BJ (cell line): ENCODE results near the gene POR. TPM values are rescaled to one million over a fixed set of nuclear protein-coding genes. Genes with fewer than 3 reads are reported as not detected.
"Not testable (repeated sequence)": the region's sequence is repeated elsewhere in the genome, so short reads cannot be mapped to it uniquely, and the experiment has no call there.

ENCODE experiments used
- CTCF ChIA-PET: fragments of 350-600 bp; formaldehyde crosslinking; extraction: SDS; loops from one replicate; lab custom pipeline; 2021; ENCODE audit warnings: antibody characterized with exemption, inconsistent platforms; lab: Yijun Ruan, JAX
- POLR2A ChIA-PET: fragments of 300-600 bp; sonication (Branson Sonifier 250); formaldehyde crosslinking; extraction: SDS; loops from one replicate; lab custom pipeline; 2021; ENCODE audit warnings: antibody characterized with exemption; lab: Charles Lee
- DNase-seq: peaks from one replicate; pipeline ENCODE4 v3.0.0-alpha.2; 2011; ENCODE audit warnings: low read depth
- H3K27me3 ChIP-seq: 2 replicates; pipeline ENCODE4 v1.6.0; 2011; ENCODE audit warnings: low read length; ENCODE audit not compliant: control insufficient read depth, insufficient read depth
- H3K36me3 ChIP-seq: 2 replicates; pipeline ENCODE4 v1.5.1; 2011; ENCODE audit warnings: low read length; ENCODE audit not compliant: control insufficient read depth, insufficient read depth
- H3K4me3 ChIP-seq: 2 replicates; pipeline ENCODE4 v1.5.1; 2011; ENCODE audit warnings: low read depth, mild to moderate bottlenecking, control low read depth, low read length
- polyA plus RNA-seq: library from polyadenylated mRNA; depleted of rRNA; stranded (reverse); fragments of >200 nt; gene quantifications from 2 replicates; pipeline ENCODE4 v1.2.3, GENCODE V29; 2011; rRNA removed
- small RNA-seq: library from RNA; depleted of rRNA; stranded (forward); fragments of <200 nt; gene quantifications from one replicate; pipeline ENCODE3, GENCODE V24; 2012; ENCODE audit warnings: low replicate concordance, low read depth; ENCODE audit not compliant: insufficient read length
- TF ChIP-seq, protein P1 (sequence below): IDR thresholded peaks from 2 replicates; pipeline ENCODE4 v1.5.1; 2011; ENCODE audit warnings: low read depth, mild to moderate bottlenecking, control low read depth, inconsistent platforms, low read length, moderate library complexity; ENCODE audit not compliant: insufficient read depth

Gene POR
- polyA plus RNA-seq, 1 experiment, result 63.4 TPM

DNA sequence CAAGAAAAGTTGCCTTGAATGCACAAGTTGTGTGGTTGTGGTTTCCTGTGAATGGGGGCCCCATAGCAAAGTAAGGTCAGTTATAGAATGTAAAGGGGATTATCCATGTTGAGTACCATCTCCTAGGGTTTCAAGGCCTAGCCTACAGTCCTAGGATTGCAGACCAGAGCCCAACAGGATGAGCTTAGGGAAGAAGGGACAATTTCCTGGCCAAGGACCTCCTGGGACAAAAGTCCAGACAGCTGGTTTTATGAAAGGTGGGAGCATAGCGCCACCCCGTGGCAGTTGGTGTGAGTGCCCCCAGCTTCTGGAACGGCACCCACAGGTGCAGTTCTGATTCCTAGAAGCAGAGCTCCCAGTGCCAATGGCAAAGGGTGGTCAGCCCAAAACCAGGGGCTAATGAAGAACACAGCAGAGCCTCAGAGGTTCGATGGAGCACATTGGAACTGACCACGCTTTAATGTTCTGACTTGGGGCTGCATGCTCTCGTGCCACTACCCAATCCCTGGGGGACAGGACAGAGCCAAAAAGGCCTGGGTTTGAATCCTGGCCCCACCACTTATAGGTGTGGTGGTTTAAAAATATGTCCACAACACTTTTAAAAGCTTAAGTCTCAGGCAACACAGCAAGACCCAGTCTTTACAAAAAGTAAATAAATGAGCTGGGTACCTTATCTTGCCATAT is 105.2 kb downstream of the POR start:
- ChIA-PET CTCF (interaction anchor here (0.6 to 7.3 kb wide), 25 partner anchors 9 to 249 kb away, joined by 3 to 129 read pairs (median 5); partner anchors contain the start of genes MDH2 and STYXL1), POLR2A (interaction anchor here (1.4 kb wide), 1 partner anchor 154 kb away, joined by 7 read pairs; no protein-coding TSS in a partner anchor)
- no peak overlapping the region for H3K4me3 ChIP-seq
- H3K27me3 ChIP-seq, result no peaks in the 10 kb centered on the region
- peaks cover 5% of the 10 kb centered on the region for H3K36me3 ChIP-seq
- DNase-seq, result no peak
- TF ChIP-seq, protein P1, sequence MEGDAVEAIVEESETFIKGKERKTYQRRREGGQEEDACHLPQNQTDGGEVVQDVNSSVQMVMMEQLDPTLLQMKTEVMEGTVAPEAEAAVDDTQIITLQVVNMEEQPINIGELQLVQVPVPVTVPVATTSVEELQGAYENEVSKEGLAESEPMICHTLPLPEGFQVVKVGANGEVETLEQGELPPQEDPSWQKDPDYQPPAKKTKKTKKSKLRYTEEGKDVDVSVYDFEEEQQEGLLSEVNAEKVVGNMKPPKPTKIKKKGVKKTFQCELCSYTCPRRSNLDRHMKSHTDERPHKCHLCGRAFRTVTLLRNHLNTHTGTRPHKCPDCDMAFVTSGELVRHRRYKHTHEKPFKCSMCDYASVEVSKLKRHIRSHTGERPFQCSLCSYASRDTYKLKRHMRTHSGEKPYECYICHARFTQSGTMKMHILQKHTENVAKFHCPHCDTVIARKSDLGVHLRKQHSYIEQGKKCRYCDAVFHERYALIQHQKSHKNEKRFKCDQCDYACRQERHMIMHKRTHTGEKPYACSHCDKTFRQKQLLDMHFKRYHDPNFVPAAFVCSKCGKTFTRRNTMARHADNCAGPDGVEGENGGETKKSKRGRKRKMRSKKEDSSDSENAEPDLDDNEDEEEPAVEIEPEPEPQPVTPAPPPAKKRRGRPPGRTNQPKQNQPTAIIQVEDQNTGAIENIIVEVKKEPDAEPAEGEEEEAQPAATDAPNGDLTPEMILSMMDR, result peak; percentile 88

DNA sequence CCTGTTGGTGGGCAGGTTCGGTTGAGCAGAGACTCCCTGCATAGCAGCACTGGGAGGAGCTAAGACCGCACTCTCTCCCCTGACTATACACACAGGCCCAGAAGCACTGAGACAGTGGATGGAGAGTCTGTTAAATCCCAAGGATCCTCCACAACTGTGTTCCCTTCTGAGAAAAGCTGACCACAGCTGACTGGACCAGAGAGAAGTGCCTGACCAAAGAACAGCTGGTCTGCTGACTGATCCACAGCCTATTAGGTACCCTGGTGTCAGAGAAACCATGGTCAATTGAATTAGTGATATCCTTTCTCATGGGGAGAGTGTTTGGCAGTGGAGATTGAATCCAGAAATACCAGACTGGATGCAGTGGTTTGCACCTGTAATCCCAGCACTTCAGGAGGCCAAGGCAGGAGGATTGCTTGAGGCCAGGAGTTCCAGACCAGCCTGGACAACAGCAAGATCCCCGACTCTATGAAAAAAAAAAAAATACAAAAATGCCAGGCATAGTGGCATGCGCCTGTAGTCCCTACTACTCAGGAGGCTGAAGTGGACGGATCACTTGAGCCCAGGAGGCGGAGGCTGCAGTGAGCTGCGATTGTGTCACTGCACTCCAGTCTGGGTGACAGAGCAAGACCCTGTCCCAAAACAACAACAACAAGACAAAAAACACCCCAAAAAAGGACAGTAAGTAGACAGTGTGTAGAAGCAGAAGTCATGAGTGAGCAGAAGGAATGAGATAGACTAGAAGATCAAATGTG is 107.2 kb downstream of the POR start:
- CTCF ChIA-PET, result interaction anchor here (0.8 to 7.3 kb wide), 2 partner anchors 8 to 154 kb away, joined by 4 to 129 read pairs; no protein-coding TSS in a partner anchor
- POLR2A ChIA-PET, result no interaction called here
- Histone ChIP-seq H3K4me3 (no peak overlapping the region), H3K27me3 (no peaks in the 10 kb centered on the region), H3K36me3 (peaks cover 9% of the 10 kb centered on the region)
- DNase-seq, result no peak
- TF ChIP-seq, protein P1, result no peak

DNA sequence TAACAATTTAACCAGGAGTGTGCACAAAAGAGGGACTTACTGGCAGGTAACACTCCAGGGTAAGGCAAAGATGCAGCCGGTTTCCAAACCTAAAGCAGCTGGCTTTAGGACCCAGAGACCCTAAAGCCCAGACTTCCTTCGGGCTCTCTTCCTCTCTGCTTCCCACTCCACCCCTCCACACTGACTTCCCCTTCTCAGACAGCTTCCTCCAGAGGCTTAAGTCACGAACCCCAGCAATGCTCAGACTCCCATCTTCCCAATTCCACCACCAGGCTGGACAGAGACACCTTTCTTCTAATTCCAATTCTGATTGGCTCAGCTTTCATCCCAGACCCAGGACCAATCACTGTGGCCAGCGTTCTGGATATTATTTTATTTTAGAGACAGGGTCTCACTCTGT is 108.0 kb downstream of the POR start:
- TF ChIP-seq, protein P1, result no peak
- ChIA-PET POLR2A (no interaction called here), CTCF (interaction anchor here (0.8 to 7.3 kb wide), 2 partner anchors 9 to 155 kb away, joined by 4 to 129 read pairs; no protein-coding TSS in a partner anchor)
- Histone ChIP-seq H3K4me3 (no peak overlapping the region), H3K36me3 (peaks cover 9% of the 10 kb centered on the region), H3K27me3 (no peaks in the 10 kb centered on the region)
- no peak for DNase-seq

DNA sequence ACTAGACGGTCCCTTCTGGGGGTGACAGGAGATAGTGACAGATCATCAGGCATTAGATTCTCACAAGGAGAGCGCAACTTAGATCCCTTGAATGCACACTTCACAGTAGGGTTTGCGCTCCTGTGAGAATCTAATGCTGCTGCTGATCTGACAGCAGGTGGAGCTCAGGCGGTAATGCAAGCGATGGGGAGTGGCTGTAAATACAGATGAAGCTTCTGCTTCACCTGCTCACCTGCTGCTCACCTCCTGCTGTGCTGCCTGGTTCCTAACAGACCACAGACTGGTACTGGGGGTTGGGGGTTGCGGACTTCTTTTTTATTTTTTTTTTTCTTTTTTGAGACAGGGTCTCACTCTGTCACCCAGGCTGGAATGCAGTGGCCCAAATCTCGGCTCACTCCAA is 114.7 kb downstream of the POR start:
- CTCF ChIA-PET, result interaction anchor here (0.6 kb wide), 1 partner anchor 163 kb away, joined by 3 read pairs; no protein-coding TSS in a partner anchor
- H3K36me3 ChIP-seq, H3K27me3 ChIP-seq, H3K4me3 ChIP-seq, DNase-seq, POLR2A ChIA-PET: not testable (repeated sequence)

DNA sequence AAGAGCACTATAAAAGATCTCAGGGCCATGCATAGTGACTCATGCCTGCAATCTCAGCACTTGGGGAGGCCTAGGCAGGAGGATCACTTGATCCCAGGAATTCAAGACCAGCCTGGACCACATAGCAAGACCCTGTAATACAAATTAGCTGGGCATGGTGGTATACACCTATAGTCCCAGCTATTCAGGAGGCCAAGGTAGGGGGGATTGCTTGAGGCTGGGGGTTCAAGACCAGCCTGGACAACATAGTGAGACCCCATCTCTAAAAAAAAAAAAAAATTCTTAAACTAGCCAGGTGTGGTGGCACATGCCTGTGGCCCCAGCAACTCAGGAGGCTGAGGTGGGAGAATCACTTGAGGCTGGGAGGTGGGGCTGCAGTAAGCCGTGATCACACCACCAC is 117.0 kb downstream of the POR start:
- TF ChIP-seq, protein P1, result no peak
- CTCF ChIA-PET, result interaction anchor here (1.3 to 3.1 kb wide), 3 partner anchors 11 to 165 kb away, joined by 3 to 16 read pairs (median 4); no protein-coding TSS in a partner anchor
- no peaks in the 10 kb centered on the region for H3K27me3 ChIP-seq

More for the DNA sequence above, 117.0 kb downstream of the POR start:
- no peak for DNase-seq
- H3K4me3 ChIP-seq, result no peak overlapping the region
- H3K36me3 ChIP-seq, result peaks cover 8% of the 10 kb centered on the region
- POLR2A ChIA-PET, result interaction anchor here (0.6 kb wide), 1 partner anchor 266 kb away, joined by 15 read pairs; no protein-coding TSS in a partner anchor

Small RNA genes within 50 kb of the gene (small RNA-seq; reads per million reads assigned to genes)
- gene SNORA14A, result not detected

Other genes with a start within 250 kb of the POR start
- gene HIP1, start 176.2 kb upstream of the POR start, polyA plus RNA-seq, result 6.5 and 7.5 TPM in 2 replicates
- 0.26 TPM in 1 of 2 replicates, not detected in the other for gene CCL26, start 142.9 kb upstream of the POR start, polyA plus RNA-seq
- not detected in 2 replicates for gene CCL24, start 101.3 kb upstream of the POR start, polyA plus RNA-seq
- gene RHBDD2, start 36.1 kb upstream of the POR start, polyA plus RNA-seq, result 40.3 and 71.3 TPM in 2 replicates
- 59.9 and 75.2 TPM in 2 replicates for gene TMEM120A, start 79.4 kb downstream of the POR start, polyA plus RNA-seq
- 64.7 and 75.6 TPM in 2 replicates for gene STYXL1, start 132.8 kb downstream of the POR start, polyA plus RNA-seq
- 109 and 166 TPM in 2 replicates for gene MDH2, start 133.0 kb downstream of the POR start, polyA plus RNA-seq